NCI-H526 (cell line): ENCODE results near the gene SLCO3A1.
A peak's percentile ranks its signal among the peaks of the same experiment; 100 is the strongest.

Experiments
- DNase-seq, 2 experiments: peaks; one replicate each; lab custom pipeline; 2025; lab: John Stamatoyannopoulos, UW

SLCO3A1 gene

GRCh38 chr15:91966194-91966552 lies 112.7 kb downstream of the SLCO3A1 start:
- DNase-seq, result no peak

DNA sequence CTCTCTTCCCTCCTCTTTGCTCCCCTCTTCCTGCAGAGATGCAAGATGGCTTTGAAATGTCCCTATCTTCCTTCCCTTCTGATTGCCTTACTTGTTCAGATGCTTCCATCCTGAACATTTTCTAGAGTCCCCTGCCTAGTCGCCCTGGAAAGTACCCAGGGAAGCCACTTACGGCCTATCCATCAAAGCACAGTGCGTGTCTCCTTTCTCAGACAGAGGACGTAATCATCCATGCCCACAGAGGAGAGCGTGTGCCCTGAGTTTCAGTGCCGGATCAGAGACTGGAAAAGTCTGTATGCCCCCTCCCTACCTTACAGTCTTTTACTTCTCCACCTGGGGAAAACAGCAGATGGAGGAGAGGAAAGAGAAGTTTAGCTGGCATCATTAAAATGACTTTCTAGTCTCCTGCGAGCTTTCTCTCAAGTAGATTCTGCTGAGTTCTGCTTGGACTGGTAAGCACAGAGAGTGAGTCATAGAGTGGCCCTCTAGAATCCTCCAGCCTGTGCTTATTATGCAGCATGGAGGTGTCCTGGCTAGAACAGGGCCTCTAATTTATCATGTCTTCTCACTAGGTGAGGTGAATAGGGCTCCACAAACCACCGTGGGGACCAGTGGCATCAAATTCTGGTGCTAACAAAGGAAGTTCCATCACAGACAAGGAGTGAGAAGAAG lies 114.6 kb downstream of the SLCO3A1 start:
- DNase-seq, result no peak

GRCh38 chr15:91968610-91969009 lies 115.1 kb downstream of the SLCO3A1 start:
- DNase-seq, result no peak

GRCh38 chr15:91970142-91970541 lies 116.6 kb downstream of the SLCO3A1 start:
- no peak for DNase-seq

GRCh38 chr15:91973481-91973880 lies 120.0 kb downstream of the SLCO3A1 start:
- DNase-seq, result no peak

DNA sequence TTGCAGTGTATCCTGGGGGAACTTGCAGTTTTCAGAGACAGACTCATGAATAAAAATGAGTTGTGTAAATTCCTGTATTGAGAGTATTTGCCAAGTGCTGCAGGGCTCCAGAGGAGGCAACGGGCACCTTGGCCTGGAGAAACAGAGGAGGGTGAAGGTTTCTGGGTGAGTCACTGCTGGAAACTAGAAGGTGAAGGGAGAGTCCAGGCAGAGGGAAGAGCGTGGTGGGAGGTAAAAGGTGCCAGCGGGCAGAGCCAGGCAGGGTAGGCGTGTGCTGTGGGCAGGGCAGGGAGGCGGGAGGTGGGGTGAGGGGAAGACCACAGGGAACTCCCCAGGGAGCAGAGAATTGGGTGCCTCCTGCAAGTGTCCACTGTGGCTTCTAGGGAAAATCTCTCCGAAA lies 120.8 kb downstream of the SLCO3A1 start:
- DNase-seq, result peak in 1 of 2 experiments; percentile 20

GRCh38 chr15:91975241-91975978 lies 121.9 kb downstream of the SLCO3A1 start:
- peak in 1 of 2 experiments; percentile 28 for DNase-seq

DNA sequence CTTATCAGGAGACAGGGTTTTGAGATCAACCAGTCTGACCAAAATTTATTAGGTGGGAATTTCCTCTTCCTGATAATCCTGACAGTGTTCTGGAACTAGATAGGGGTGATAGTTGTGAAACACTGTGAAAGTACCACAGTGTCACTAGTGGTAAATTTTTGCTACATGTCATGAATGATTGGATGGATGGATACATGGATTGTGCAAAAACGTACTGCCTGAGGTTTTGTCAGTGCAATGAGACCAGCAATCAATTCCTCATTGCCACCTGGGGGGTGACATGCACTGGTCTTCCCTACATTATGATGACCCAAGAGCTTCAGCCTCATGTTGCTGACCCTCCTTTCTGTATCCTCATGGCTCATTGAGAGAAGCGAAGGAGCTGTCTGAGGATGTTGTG lies 123.5 kb downstream of the SLCO3A1 start:
- DNase-seq, result no peak

GRCh38 chr15:91980502-91981267 lies 127.2 kb downstream of the SLCO3A1 start:
- no peak for DNase-seq

- no peak for DNase-seq
Observed at GRCh38 chr15:91981821-91982800, 128.6 kb downstream of the SLCO3A1 start.

GRCh38 chr15:91983729-91984340 lies 130.3 kb downstream of the SLCO3A1 start:
- no peak for DNase-seq

- no peak for DNase-seq
Observed at GRCh38 chr15:91985297-91985696, 131.8 kb downstream of the SLCO3A1 start.

GRCh38 chr15:91988071-91988470 lies 134.6 kb downstream of the SLCO3A1 start:
- DNase-seq, result no peak

DNA sequence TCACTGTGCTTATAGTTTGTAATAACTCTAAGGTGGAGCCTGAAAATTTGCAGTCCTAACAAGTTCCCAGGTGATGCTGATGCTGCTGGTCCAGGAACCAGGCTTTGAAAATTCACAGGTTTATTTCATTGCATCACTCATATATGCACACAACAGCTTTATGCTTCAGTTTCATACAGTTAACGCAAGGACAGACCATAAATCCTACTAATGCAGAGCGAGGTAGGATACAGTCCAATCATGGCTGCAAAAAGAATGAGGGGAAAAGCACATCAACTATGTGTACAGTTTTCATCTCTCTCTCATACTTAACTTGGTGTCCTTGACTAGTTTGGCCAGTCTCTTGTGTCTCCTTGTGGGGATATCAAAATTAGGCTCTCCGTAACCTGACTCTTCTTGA lies 135.1 kb downstream of the SLCO3A1 start:
- no peak for DNase-seq

DNA sequence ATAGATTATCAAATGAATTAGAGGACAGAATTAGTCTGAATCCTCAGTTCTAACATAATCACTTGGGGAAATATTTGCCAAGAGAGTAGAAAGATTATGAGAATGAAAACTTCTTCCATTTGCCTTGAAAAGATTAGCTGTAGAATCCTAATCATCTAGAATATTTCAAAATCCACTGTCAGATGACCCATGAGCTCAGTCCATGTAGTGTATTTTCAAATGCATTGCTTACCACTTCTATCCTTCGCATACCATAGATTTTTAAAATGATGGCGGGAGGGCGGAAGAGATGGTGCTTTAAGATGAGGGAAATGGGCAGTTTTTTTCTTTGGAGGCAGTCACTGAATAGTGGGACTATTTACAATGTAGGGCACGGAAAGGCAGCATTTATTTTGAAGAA lies 136.3 kb downstream of the SLCO3A1 start:
- no peak for DNase-seq

DNA sequence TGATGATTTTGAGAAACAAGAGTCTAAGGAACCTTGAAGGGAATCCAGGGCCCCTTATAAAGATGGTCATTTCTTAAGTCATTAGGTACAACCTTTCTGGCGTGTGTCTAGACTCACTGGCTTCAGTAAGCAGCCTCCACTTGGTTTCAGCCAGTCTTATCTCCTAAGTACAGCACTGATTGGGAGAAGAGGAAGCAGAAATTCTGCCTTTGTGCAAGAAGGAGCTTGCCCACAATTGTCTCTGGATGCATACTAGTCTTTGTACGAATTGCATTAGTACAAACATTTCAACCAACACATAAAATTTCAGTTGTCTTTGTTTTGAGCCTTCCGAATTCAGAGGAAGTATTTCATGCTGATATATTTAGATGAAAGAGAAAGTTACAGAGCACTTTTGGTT lies 139.4 kb downstream of the SLCO3A1 start:
- no peak for DNase-seq

DNA sequence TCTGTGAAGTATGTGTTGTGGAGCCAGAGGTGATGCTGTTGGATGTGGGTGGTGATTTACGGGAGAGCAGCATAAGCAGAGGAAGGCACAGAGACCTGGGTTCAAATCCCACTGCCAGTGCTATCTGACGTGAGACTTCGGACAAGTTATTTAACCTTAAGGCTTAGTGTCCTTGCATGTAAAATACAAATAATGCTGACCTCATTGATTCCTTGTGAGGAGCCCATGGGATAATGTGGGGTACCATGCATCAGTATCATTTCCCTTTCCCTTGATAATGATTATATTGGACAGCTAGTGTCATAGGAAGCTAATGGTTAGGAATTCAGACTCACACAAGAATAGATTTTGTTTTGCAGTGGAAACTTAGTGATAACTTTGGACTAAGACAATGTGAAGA lies 141.6 kb downstream of the SLCO3A1 start:
- DNase-seq, result no peak

DNA sequence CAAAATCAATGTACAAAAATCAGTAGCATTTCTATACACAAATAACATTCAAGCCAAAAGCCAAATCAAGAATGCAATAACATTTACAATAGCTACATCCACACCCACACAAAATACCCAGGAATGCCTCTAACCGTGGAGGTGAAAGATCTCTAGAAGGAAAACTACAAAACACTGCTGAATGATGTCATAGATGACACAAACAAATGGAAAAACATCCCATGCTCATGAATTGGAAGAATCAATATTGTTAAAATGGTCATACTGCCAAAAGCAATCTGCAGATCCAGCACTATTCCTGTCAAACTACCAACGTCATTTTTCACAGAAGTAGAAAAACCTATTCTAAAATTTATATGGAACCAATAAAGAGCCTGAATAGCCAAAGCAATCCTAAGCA lies 143.7 kb downstream of the SLCO3A1 start:
- no peak for DNase-seq

DNA sequence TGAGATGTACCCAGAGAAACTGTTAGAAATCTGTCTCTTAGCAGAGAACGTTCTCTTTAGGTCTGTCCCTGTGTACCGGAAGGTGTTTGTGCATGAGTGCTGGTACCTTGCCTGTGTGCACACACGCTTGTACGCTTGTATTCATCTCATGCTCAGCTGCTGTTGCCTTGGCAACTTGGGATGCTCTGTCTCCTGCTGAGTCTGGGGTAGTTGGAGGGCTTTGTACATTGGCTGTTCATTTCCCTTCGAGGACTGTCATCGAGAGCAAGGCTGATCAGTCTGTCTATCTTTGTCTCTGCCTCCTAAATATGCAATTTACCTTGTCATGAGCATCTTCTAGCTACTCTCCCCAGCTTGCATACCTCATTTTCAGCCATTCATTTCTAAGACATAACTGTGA lies 147.2 kb downstream of the SLCO3A1 start:
- no peak for DNase-seq

DNA sequence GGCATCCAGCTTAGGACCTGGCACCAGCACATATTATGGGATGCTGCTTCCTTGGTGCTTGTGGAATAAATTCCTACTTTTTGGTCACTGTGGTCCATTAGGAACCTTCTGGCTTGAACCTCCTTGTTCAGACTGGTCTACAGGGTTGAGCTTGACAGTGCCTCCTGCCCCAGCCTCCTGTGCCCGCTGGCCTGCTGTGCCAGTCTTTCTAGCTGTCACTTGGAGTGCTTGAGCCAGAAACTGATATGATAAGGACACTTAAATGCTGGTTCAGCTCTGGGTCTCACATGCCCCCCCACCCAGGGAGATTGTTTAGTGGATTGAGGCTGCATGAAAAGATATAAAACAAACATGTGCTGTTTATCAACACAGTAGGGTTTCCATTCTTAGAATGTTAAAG lies 147.8 kb downstream of the SLCO3A1 start:
- DNase-seq, result no peak

GRCh38 chr15:92002666-92003065 lies 149.2 kb downstream of the SLCO3A1 start:
- no peak for DNase-seq
